Glutamatergic neuron (in vitro differentiated cells): ENCODE measurements around the gene SEC61A1. TPM values are rescaled to one million over a fixed set of nuclear protein-coding genes. Genes with fewer than 3 reads are reported as not detected.

Experiments
- DNase-seq: peaks from one replicate; pipeline ENCODE4 v3.0.0; 2022
- H3K27ac Mint-ChIP-seq: one replicate; pipeline ENCODE4 v1.8.0; 2020; ENCODE audit warnings: mild to moderate bottlenecking, mixed read lengths, inconsistent platforms; ENCODE audit not compliant: unreplicated experiment
- H3K27me3 Mint-ChIP-seq: one replicate; pipeline ENCODE4 v1.8.0; 2020; ENCODE audit warnings: mild to moderate bottlenecking, moderate library complexity, mixed read lengths, inconsistent platforms; ENCODE audit not compliant: unreplicated experiment
- H3K36me3 Mint-ChIP-seq: one replicate; pipeline ENCODE4 v1.8.0; 2020; ENCODE audit warnings: mild to moderate bottlenecking, mixed read lengths, inconsistent platforms; ENCODE audit not compliant: unreplicated experiment
- H3K4me1 Mint-ChIP-seq: one replicate; pipeline ENCODE4 v1.8.0; 2020; ENCODE audit warnings: mild to moderate bottlenecking, low read depth, mixed read lengths, inconsistent platforms; ENCODE audit not compliant: unreplicated experiment
- H3K4me3 Mint-ChIP-seq: one replicate; pipeline ENCODE4 v1.8.0; 2020; ENCODE audit warnings: mild to moderate bottlenecking, mixed read lengths, inconsistent platforms; ENCODE audit not compliant: unreplicated experiment
- H3K9me3 Mint-ChIP-seq: one replicate; pipeline ENCODE4 v1.8.0; 2020; ENCODE audit warnings: mild to moderate bottlenecking, moderate library complexity, mixed read lengths, inconsistent platforms; ENCODE audit not compliant: unreplicated experiment
- total RNA-seq: library from RNA; stranded (reverse); fragmentation: NEBNext Ultra II Directional; extraction: Animal tissue kit (Norgen Biotek cat#: 25700); gene quantifications from one replicate; pipeline ENCODE4 v1.2.1, GENCODE V29; 2021; ENCODE audit not compliant: unreplicated experiment
- TF ChIP-seq, protein P1 (sequence below): fragments of 200-600 bp; sonication (generic); IDR thresholded peaks from one replicate; pipeline ENCODE4 v1.5.0; 2021; ENCODE audit not compliant: partially characterized antibody, unreplicated experiment

SEC61A1 gene
- total RNA-seq, 1 donor from 2014 or later = 201 TPM

DNA sequence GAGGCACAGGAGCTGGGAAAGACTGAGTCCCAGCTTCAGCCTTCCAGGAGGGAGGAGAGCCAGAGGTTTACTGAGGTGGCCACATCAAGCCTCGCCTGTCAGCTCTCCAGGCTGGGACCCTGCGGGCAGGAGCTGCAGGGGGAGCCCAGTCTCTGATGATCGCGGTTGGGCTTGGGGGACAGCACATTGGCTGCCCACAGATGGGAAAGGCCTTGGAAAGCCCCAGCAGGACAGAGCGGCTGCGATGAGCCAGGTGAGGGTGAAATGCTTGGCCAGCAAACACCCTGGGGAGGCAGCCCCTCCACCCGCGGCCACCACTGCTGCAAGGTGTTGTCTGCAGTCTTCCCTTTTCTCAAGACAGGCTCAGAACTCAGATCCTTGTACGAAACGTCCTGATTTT, 31.2 kb downstream of the SEC61A1 start:
- TF ChIP-seq, protein P1, sequence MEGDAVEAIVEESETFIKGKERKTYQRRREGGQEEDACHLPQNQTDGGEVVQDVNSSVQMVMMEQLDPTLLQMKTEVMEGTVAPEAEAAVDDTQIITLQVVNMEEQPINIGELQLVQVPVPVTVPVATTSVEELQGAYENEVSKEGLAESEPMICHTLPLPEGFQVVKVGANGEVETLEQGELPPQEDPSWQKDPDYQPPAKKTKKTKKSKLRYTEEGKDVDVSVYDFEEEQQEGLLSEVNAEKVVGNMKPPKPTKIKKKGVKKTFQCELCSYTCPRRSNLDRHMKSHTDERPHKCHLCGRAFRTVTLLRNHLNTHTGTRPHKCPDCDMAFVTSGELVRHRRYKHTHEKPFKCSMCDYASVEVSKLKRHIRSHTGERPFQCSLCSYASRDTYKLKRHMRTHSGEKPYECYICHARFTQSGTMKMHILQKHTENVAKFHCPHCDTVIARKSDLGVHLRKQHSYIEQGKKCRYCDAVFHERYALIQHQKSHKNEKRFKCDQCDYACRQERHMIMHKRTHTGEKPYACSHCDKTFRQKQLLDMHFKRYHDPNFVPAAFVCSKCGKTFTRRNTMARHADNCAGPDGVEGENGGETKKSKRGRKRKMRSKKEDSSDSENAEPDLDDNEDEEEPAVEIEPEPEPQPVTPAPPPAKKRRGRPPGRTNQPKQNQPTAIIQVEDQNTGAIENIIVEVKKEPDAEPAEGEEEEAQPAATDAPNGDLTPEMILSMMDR = no peak
- no peaks in the 10 kb centered on the region for H3K36me3 Mint-ChIP-seq

GRCh38 chr3:128083980-128084674, 31.9 kb downstream of the SEC61A1 start:
- Mint-ChIP-seq H3K27me3 (peaks cover 3% of the 10 kb centered on the region), H3K27ac (peak overlapping the region; percentile 5), H3K4me1 (peaks cover 2% of the 10 kb centered on the region), H3K36me3 (no peaks in the 10 kb centered on the region), H3K4me3 (peak overlapping the region; percentile 12), H3K9me3 (peaks cover 6% of the 10 kb centered on the region)
- DNase-seq = no peak
- TF ChIP-seq, protein P1 = no peak

More for the DNA sequence above, 31.2 kb downstream of the SEC61A1 start:
- H3K27me3 Mint-ChIP-seq = peaks cover 3% of the 10 kb centered on the region
- peaks cover 2% of the 10 kb centered on the region for H3K4me1 Mint-ChIP-seq
- H3K27ac Mint-ChIP-seq = no peak overlapping the region
- no peak overlapping the region for H3K4me3 Mint-ChIP-seq
- peaks cover 6% of the 10 kb centered on the region for H3K9me3 Mint-ChIP-seq
- DNase-seq = no peak

GRCh38 chr3:128084675-128085021, 32.4 kb downstream of the SEC61A1 start:
- Mint-ChIP-seq H3K4me3 (no peak overlapping the region), H3K27ac (peak overlapping the region; percentile 5), H3K9me3 (peaks cover 6% of the 10 kb centered on the region), H3K27me3 (peaks cover 3% of the 10 kb centered on the region), H3K4me1 (peaks cover 2% of the 10 kb centered on the region), H3K36me3 (no peaks in the 10 kb centered on the region)
- TF ChIP-seq, protein P1 = no peak
- DNase-seq = no peak

GRCh38 chr3:128089135-128089534, 36.9 kb downstream of the SEC61A1 start:
- no peak for DNase-seq
- Mint-ChIP-seq H3K4me3 (no peak overlapping the region), H3K27me3 (peaks cover 4% of the 10 kb centered on the region), H3K36me3 (no peaks in the 10 kb centered on the region), H3K27ac (no peak overlapping the region), H3K9me3 (peaks cover 5% of the 10 kb centered on the region), H3K4me1 (peaks cover 2% of the 10 kb centered on the region)
- TF ChIP-seq, protein P1 = no peak

DNA sequence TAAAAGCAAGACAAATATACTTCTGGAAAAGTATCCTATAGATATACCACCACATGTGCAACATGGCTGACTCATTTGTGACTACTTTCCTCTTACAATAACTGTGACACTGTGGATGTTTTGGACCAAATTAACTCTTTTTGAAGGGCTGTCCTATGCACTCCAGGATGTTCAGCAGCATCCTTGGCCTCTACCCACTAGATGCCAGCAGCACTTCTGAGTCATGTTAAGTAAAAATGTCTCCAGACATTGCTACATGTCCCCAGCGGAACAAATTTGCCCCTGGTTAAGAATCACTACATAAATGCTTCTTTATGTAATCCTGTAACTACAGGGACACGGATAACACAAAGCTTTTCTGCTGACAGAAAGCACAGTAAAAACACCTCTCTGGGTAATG, 39.3 kb downstream of the SEC61A1 start:
- H3K36me3 Mint-ChIP-seq = no peaks in the 10 kb centered on the region
- no peak for DNase-seq
- H3K27me3 Mint-ChIP-seq = peaks cover 2% of the 10 kb centered on the region
- H3K4me1 Mint-ChIP-seq = peaks cover 7% of the 10 kb centered on the region
- H3K27ac Mint-ChIP-seq = no peak overlapping the region
- no peak overlapping the region for H3K4me3 Mint-ChIP-seq
- H3K9me3 Mint-ChIP-seq = peaks cover 3% of the 10 kb centered on the region
- TF ChIP-seq, protein P1 = no peak
